Activated T-helper 2 cell treated with anti-CD3 and anti-CD28 coated beads, Interferon-gamma antibody, Interleukin-2, Interleukin-4, amounts not matched to agents 10 μg/mL and 5 μg/mL and 100 μg/mL, durations not matched to agents 14 hours and 24 hours and 36 hours (primary cell): ENCODE data around the gene RCAN1. TPM values are rescaled to one million over a fixed set of nuclear protein-coding genes. Genes with fewer than 3 reads are reported as not detected.

Experiments used
- total RNA-seq: library from RNA; stranded (reverse); gene quantifications from 2 replicates; pipeline ENCODE4 v1.2.3, GENCODE V29; 2022

The RCAN1 gene
- total RNA-seq, 1 donor from 2014 or later = 21.1 TPM

Other genes with a start within 250 kb of the RCAN1 start
- 28.2 and 29.0 TPM in 2 replicates for gene SMIM11, start 239.6 kb downstream of the RCAN1 start, total RNA-seq
- not detected in 2 replicates for gene SMIM34, start 191.2 kb downstream of the RCAN1 start, total RNA-seq
- 0.37 and 0.46 TPM in 2 replicates for gene KCNE1, start 102.9 kb downstream of the RCAN1 start, total RNA-seq
- 1.0 and 1.3 TPM in 2 replicates for gene CLIC6, start 53.9 kb upstream of the RCAN1 start, total RNA-seq